ENCODE measurements around the gene KDM5A.
"Not testable (repeated sequence)": the region's sequence is repeated elsewhere in the genome, so short reads cannot be mapped to it uniquely, and the experiment has no call there.

The KDM5A gene

DNA sequence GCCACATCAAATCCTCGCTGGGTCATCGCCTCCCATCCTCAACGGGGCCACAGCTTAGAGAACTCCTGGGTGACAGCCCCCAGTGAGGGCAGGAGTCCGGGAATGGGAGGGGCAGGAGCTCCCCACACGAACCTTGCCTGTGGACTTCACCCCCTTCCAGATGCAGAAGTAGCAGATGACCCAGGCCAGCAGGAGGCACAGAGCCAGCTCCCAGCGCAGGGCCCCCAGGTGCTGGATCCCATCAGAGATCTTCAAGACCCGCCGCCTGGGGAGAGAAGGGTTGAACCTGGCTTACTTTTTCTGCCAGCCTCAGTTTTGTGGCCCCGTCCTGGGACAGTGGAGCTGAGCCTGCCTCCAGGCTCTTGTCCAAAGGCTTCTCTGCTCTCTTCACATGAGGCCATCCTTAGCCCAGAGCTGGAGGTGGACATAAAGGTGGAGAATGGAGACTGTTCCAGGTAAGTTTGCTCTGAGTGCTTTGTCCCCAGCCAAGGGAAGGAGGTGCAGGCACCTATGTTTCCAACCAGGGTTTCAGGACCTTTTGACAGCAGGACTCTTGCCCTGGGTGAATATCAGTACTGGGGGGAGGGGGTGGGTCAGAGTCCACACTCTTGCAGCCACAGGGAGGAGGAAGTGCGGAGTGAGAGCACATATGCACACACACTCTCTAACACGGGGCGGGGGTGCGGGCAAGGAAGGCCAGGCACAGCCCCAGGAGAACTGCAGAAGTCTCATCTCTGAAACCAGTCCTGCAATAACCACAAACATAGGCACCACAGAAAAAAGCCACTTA lies 151.9 kb downstream of the KDM5A start:
- DNase-seq = no peak

DNA sequence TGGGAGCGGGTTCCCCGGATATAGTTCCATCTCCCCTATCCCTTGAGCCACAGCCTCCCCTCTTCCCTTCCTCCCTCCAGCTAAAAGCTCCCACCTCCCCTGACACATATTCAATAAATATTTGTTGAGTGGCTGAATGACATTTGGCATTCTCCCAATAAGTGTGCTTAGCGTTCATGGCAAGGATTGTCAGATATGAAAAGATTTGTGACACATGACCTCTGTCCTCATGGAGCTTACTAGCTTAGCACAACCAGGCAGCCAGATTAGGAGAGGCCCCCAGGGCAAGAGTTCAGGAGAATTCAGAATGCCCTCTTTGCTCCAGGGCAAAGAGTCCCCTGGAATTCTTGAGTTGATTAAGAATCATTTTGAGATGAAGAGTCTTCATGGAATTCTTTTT lies 152.7 kb downstream of the KDM5A start:
- DNase-seq = no peak

DNA sequence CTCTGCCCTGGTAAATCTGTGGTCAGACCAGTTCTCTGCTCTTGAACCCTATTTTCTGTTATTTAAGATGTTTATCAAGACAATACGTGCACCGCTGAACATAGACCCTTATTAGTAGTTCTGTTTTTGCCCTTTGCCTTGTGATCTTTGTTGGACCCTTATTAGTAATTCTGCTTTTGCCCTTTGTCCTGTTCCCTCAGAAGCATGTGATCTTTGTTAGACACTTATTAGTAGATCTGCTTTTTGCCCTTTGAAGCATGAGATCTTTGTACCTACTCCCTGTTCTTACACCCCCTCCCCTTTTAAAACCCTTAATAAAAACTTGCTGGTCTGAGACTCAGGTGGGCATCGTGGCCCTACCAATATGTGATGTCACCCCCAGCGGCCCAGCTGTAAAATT lies 153.2 kb downstream of the KDM5A start:
- DNase-seq = not testable (repeated sequence)

DNA sequence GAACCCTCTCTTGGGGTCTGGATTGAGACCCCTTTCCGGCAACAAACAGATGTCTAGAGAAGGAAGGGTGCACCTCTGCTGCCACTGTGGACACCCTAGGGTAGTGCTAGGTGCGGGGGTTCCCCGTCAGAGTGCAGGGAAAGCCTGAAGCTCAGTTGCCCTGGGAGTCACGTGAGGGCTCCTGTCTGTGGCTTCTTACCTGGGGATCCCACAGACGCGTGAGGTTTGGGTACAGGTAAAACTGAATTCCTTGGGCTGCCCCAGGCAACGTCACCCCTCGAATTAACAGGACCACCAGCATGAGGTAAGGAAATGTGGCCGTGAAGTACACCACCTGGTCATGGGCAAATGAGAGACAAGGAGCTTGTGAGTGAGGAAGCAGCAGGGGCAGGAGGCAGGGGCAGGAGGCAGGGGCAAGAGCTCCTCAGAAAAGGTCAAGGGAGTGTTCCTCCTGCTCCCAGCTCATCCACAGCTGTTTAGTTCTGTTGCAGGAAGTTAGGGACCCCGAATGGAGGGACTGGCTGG lies 154.2 kb downstream of the KDM5A start:
- DNase-seq = no peak

DNA sequence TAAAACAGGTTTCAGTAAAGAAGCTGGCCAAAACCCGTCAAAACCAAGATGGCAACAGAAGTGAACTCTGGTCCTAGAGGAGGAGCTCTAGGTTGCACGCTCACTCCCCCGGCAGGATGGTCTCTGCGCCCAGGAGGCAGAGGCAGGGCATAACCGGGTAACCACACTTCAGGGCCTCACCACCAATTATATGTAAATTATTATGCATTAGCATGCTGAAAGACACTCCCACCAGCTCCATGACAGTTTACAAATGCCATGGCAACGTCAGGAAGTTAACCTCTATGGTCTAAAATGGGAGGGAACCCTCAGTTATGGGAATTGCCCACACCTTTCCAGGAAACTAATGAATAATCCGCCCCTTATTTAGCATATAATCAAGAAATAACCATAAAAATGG lies 155.1 kb downstream of the KDM5A start:
- no peak for DNase-seq

DNA sequence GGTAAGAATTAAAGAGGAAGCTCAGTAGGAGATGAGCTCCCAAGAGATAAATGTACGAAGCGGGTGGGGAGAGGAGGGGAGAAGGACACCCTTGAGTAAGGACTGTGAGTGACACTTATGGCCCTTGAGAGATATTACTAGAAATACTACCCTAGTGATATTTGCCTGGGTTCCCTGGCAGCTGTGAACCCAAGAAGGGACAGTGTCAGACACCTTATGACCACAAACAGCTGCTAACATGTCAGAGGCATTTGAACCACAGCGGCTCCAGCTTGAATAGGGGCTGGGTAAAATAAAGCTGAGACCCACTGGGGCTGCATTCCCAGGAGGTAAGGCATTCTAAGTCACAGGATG lies 155.5 kb downstream of the KDM5A start:
- DNase-seq = no peak

DNA sequence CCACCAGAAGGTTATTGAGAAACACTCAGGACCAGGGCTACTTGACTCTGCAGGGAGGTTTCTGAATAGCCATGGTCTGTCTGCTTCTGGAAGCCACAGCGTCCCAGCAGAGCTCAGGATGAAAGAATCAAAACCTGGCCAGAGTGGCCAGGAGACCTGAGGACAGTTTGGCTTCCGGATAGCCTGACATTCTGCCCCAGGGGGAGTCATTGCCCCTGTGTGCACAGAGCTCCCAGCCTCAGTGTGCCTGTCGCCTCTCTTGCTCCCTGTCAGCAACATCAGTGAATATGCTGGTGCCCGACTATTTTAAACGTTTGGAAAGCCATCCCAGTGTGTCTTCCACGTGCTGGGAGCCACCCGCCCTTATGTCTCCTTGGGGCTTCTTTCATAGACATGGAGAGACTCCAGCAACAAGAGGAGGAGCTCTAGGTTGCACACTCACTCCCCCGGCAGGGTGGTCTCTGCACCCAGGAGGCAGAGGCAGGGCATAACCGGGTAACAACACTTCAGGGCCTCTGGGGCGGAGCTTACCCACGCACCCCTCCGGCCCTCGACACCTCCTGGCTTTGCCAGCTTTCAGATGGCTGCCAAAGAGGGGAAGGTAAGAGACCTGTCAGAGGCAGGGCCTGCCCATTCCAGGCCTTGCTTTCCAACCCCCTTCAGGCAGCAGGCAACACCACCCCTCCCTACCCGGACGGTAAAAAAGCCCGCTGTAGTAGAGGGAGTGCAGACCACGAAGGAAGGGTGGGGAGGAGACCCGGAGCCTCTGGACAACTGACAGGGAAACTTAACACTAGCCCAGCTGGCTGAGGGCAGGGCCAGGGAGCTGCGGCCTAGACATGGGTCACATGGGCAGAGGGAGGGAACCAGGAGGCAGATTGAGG lies 156.1 kb downstream of the KDM5A start:
- no peak for DNase-seq

DNA sequence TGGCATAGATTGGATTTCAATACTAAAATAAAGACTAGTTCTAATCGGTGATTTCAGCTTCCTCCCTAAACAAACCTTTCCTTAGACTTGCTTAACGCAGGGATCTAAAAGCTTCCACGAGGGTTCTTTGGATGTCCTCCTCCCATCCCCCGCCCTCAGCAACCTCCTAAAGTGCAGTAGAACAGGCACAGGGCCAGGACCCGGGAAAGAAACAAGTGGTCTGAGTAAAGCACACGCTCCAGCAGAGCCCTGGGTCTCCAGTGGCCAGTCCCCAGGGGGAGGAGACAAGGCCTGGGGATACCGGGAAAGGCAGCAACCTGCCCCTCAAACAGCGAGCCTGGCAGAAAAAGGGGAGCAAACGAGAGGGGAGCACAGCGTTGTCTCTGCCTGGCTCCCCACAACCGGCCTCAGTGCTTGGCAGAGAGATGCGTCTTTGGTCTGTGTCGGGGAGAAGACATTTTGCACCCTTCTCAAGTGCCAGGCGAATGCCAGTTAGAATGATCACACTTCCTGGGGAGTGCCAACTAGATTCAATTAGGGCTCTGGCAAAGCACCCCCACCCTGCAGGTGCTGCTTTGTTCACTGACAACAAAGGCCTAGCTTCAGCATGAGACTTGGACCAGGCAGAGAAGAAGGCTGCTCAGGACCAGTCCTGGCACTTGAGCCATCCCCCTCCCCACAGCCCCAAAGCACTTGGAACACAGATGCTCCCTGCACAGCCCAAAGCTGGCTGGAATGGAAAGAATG lies 158.0 kb downstream of the KDM5A start:
- DNase-seq = no peak

Measured in stimulated activated CD4-positive, alpha-beta T cell treated with anti-CD3 and anti-CD28 coated beads, Interleukin-12 subunit alpha, Interleukin-12 subunit beta, amount 100 ng/mL, for 4 hours (primary cell).